Ovary (tissue), 9 donors: ENCODE data around the gene SLIT3. TPM values are rescaled to one million over a fixed set of nuclear protein-coding genes. Genes with fewer than 3 reads are reported as not detected.

Experiments used
- DNase-seq, 5 donors: peaks; one replicate each; pipeline ENCODE4 v3.0.0-alpha.2; 2019 to 2020
- H3K27ac ChIP-seq, 2 donors: fragments of 200-600 bp; one replicate each; pipeline versions ENCODE4 v1.5.1 to v1.8.0; 2019 to 2022
- H3K27me3 ChIP-seq: fragments of 200-600 bp; one replicate; pipeline ENCODE4 v1.8.0; 2022
- H3K36me3 ChIP-seq: fragments of 200-600 bp; sonication (generic); one replicate; pipeline ENCODE4 v1.5.1; 2019
- H3K4me1 ChIP-seq: one replicate; pipeline ENCODE4 v1.8.1; 2013; ENCODE audit warnings: mild to moderate bottlenecking, moderate library complexity; ENCODE audit not compliant: insufficient read depth
- H3K4me3 ChIP-seq: fragments of 200-600 bp; sonication (generic); one replicate; pipeline ENCODE4 v1.5.1; 2017
- H3K9me3 ChIP-seq, 2 donors: fragments of 200-600 bp in 1 of 2; sonication (generic) in 1 of 2; one replicate each; pipeline versions ENCODE4 v1.5.1 to v1.8.1; 2013 to 2019; ENCODE audit warnings: mild to moderate bottlenecking in 1 of 2, moderate library complexity in 1 of 2
- EP300 ChIP-seq: sonication (generic); formaldehyde crosslinking; IDR thresholded peaks from one replicate; pipeline ENCODE4 v1.6.1; 2017; ENCODE audit warnings: antibody characterized with exemption
- POLR2A ChIP-seq: fragments of 450-650 bp; IDR thresholded peaks from one replicate; pipeline ENCODE4 v1.6.1; 2017; ENCODE audit warnings: antibody characterized with exemption, mild to moderate bottlenecking, moderate library complexity
- WGBS, 3 donors: extraction: QIAGEN DNeasy Blood & Tissue Kit in 1 of 3; methylation state at CpG; one replicate each; pipeline versions ENCODE4 v1.1.5 to v1.1.7; 2013 to 2017; 5-methylcytosine and 5-hydroxymethylcytosine counted together
- intact Hi-C, 4 donors: fragments of 100-400 bp; cut with DNase I; formaldehyde crosslinking; loops; one replicate each; pipeline versions ENCODE4 v1.11.0 to v1.15.1; 2022 to 2023
- polyA plus RNA-seq, 2 donors: library from polyadenylated mRNA; stranded (reverse); fragments of 200-250 nt in 1 of 2; fragments of 350-450 nt in 1 of 2; fragmentation: Illumina TruSeq in 1 of 2; extraction: RNeasy Lipid Tissue Mini Kit (QIAGEN cat#74804) in 1 of 2; gene quantifications; one replicate each; pipeline ENCODE4 v1.2.3, GENCODE V29; 2013 to 2014
- total RNA-seq, 7 donors: library from RNA; depleted of rRNA in 2 of 7; stranded (reverse); fragments of >200 nt in 2 of 7; fragmentation: NEBNext Ultra II Directional in 3 of 7; extraction: Animal tissue kit (Norgen Biotek cat#: 25700) in 3 of 7; gene quantifications; one replicate each; pipeline versions ENCODE4 v1.1.0 to v1.2.4, GENCODE V29; 2016 to 2023
- TF ChIP-seq, protein P1 (sequence below), 3 donors: fragments of 450-650 bp in 2 of 3; fragments of 200-600 bp in 1 of 3; IDR thresholded peaks; one replicate each; pipeline versions ENCODE4 v1.5.1 to v1.8.0; 2016 to 2022; ENCODE audit warnings: antibody characterized with exemption in 3 of 3, mild to moderate bottlenecking in 1 of 3
- donor health status: DM: no; HTN: no; CAD: no; lungs with moderate emphysema.
- donor health status: DM: no; HTN: no; CAD: no.
- donor health status: Bipolar disorder and iron deficiency.
- donor health status: DM: yes; HTN: yes; CAD: no.
- donor health status: DM: no; HTN: no; CAD: no.
- donor health status: DM: yes; HTN: yes; CAD: no.

The SLIT3 gene
- total and polyA plus RNA-seq, 9 donors: 10.3 to 106 (median 24.4) TPM

GRCh38 chr5:168965638-168966037, 335.3 kb downstream of the SLIT3 start:
- H3K36me3 ChIP-seq: no peaks in the 10 kb centered on the region
- WGBS, 3 donors: 85 to 94% (median 93%) methylated on average over 5 of the region's 5 CpGs
- H3K9me3 ChIP-seq: no peaks in the 10 kb centered on the region

DNA sequence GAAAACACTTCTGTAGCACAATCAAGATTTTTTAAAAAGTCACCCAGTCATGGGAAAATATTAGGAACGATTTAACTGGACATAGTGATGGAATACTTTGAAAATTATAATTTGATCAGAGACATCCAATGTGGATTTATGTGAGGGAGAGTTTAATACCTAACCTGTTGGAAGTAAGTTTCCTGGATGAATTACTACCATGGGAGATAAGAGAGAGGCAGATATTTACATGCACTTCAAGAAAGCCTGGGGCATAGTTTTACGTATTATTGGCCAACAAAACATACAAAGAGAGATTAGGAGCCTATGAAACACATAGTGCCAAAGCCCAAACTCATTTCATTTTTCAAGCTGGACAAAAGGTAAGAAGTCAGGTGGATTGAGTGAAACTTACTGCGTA, 336.8 kb downstream of the SLIT3 start:
- Histone ChIP-seq H3K9me3 (no peaks in the 10 kb centered on the region), H3K27me3 (no peaks in the 10 kb centered on the region)
- intact Hi-C loops: no loop called here

More at GRCh38 chr5:168965638-168966037, 335.3 kb downstream of the SLIT3 start:
- Histone ChIP-seq H3K27me3 (no peaks in the 10 kb centered on the region), H3K27ac (no peak overlapping the region), H3K4me3 (no peak overlapping the region), H3K4me1 (no peaks in the 10 kb centered on the region)
- intact Hi-C loops: no loop called here
- DNase-seq: no peak
- TF ChIP-seq, protein P1, sequence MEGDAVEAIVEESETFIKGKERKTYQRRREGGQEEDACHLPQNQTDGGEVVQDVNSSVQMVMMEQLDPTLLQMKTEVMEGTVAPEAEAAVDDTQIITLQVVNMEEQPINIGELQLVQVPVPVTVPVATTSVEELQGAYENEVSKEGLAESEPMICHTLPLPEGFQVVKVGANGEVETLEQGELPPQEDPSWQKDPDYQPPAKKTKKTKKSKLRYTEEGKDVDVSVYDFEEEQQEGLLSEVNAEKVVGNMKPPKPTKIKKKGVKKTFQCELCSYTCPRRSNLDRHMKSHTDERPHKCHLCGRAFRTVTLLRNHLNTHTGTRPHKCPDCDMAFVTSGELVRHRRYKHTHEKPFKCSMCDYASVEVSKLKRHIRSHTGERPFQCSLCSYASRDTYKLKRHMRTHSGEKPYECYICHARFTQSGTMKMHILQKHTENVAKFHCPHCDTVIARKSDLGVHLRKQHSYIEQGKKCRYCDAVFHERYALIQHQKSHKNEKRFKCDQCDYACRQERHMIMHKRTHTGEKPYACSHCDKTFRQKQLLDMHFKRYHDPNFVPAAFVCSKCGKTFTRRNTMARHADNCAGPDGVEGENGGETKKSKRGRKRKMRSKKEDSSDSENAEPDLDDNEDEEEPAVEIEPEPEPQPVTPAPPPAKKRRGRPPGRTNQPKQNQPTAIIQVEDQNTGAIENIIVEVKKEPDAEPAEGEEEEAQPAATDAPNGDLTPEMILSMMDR (IDR thresholded peaks at IDR 0.05): no peak
- no peak for TF ChIP-seq EP300
- no peak for TF ChIP-seq POLR2A

DNA sequence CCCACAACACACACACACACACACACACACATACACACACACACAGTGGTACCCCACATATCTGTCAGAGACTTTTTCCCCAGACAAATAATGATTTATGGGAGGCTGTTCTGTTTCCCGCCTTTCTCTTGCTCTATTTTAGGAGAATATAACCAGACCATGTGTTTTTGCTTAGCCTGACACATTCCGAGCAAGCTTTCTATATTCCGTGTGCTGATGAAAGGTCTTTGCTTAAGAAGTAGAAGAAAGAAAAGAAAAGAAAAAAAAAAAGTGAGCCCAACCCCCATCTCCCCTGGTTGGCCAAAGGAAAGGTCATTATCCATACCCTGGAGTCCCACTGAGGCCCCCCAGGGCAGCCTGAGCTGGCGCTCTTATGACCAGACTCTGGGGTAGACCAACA, 338.6 kb downstream of the SLIT3 start:
- DNase-seq: no peak
- Histone ChIP-seq H3K27me3 (no peaks in the 10 kb centered on the region), H3K4me3 (no peak overlapping the region), H3K27ac (no peak overlapping the region), H3K36me3 (no peaks in the 10 kb centered on the region), H3K4me1 (no peaks in the 10 kb centered on the region), H3K9me3 (no peaks in the 10 kb centered on the region)
- 39 to 55% (median 42%) methylated on average over 4 of the region's 4 CpGs for WGBS, 3 donors
- intact Hi-C loops: no loop called here
- no peak for TF ChIP-seq POLR2A
- TF ChIP-seq, protein P1 (IDR thresholded peaks at IDR 0.05): no peak
- no peak for TF ChIP-seq EP300

More for the DNA sequence above, 336.8 kb downstream of the SLIT3 start:
- Histone ChIP-seq H3K27ac (no peak overlapping the region), H3K4me1 (no peaks in the 10 kb centered on the region), H3K36me3 (no peaks in the 10 kb centered on the region), H3K4me3 (no peak overlapping the region)
- TF ChIP-seq, protein P1 (IDR thresholded peaks at IDR 0.05): no peak
- TF ChIP-seq EP300 (no peak), POLR2A (no peak)
- 49 to 62% (median 57%) methylated on average over 3 of the region's 3 CpGs for WGBS, 3 donors
- DNase-seq: no peak

DNA sequence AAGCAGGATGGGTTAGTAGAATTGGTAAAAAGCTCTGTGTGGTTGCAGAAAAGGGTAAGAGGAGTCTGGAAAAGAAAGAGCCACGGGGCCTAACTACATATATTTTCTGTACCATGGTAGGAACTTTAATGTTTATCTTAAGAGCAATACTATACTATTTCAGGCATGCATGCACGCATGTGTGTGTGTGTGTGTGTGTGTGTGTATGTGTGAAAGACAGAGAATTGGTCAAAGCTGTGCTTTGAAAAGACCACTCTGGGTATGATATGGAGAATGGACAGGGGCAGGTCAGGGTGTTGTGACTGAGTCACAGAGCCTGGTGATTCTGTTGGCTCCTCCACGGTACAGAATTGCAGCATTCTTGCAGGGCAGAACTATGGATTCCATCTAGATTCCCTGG, 339.3 kb downstream of the SLIT3 start:
- TF ChIP-seq, protein P1 (IDR thresholded peaks at IDR 0.05): no peak
- TF ChIP-seq POLR2A (no peak), EP300 (no peak)
- intact Hi-C loops: no loop called here

More for the DNA sequence above, 339.3 kb downstream of the SLIT3 start:
- 63 to 85% (median 70%) methylated on average over 3 of the region's 3 CpGs for WGBS, 3 donors
- Histone ChIP-seq H3K27me3 (no peaks in the 10 kb centered on the region), H3K4me3 (no peak overlapping the region), H3K36me3 (no peaks in the 10 kb centered on the region), H3K9me3 (no peaks in the 10 kb centered on the region), H3K27ac (no peak overlapping the region), H3K4me1 (no peaks in the 10 kb centered on the region)
- DNase-seq: no peak
